WTC11 (cell line): ENCODE measurements around the gene STX8. TPM values are rescaled to one million over a fixed set of nuclear protein-coding genes. Genes with fewer than 3 reads are reported as not detected.

Experiments used
- ATAC-seq: fragments of 200-7000 bp; cut with Tn5 transposase; 2 replicates; pipeline ENCODE4 v1.10.0; 2021; ENCODE audit warnings: mild to moderate bottlenecking, moderate library complexity
- CTCF ChIA-PET: fragments of 300-600 bp; sonication (Branson Sonifier 250); formaldehyde crosslinking; loops from one replicate; lab custom pipeline; 2021; ENCODE audit warnings: antibody characterized with exemption; lab: Charles Lee
- POLR2A ChIA-PET: fragments of 350-600 bp; sonication (Branson Sonifier 250); formaldehyde crosslinking; loops from one replicate; lab custom pipeline; 2021; ENCODE audit warnings: antibody characterized with exemption; lab: Charles Lee
- DNase-seq: peaks from one replicate; pipeline ENCODE4 v3.0.0; 2021; ENCODE audit warnings: low spot score
- H3K27ac Mint-ChIP-seq: 2 replicates; pipeline ENCODE4 v1.8.0; 2021; ENCODE audit warnings: mixed read lengths
- H3K27me3 Mint-ChIP-seq: 2 replicates; pipeline ENCODE4 v1.8.0; 2021; ENCODE audit warnings: low read depth, mild to moderate bottlenecking, moderate library complexity, mixed read lengths
- H3K36me3 Mint-ChIP-seq: 2 replicates; pipeline ENCODE4 v1.8.0; 2021; ENCODE audit warnings: mixed read lengths
- H3K4me1 Mint-ChIP-seq: 2 replicates; pipeline ENCODE4 v1.8.0; 2022; ENCODE audit warnings: mixed read lengths
- H3K4me3 Mint-ChIP-seq: 2 replicates; pipeline ENCODE4 v1.8.0; 2021; ENCODE audit warnings: mild to moderate bottlenecking, moderate library complexity, mixed read lengths
- H3K9me3 Mint-ChIP-seq: 2 replicates; pipeline ENCODE4 v1.8.0; 2021; ENCODE audit warnings: mixed read lengths
- CBFB ChIP-seq: sonication (generic); formaldehyde crosslinking; IDR thresholded peaks from 2 replicates; pipeline ENCODE4 v1.8.1; 2022; ENCODE audit warnings: mild to moderate bottlenecking, low read depth, missing genetic modification reagents
- E2F5 ChIP-seq: sonication (generic); formaldehyde crosslinking; IDR thresholded peaks from 2 replicates; pipeline ENCODE4 v1.8.1; 2022; ENCODE audit warnings: mild to moderate bottlenecking, moderate library complexity, missing genetic modification reagents
- ELF4 ChIP-seq: sonication (generic); formaldehyde crosslinking; IDR thresholded peaks from 2 replicates; pipeline ENCODE4 v1.8.1; 2022; ENCODE audit warnings: low read depth, mild to moderate bottlenecking, moderate library complexity, missing genetic modification reagents
- EMX1 ChIP-seq: fragments of 250-450 bp; sonication (Bioruptor Pico); IDR thresholded peaks from 2 replicates; pipeline ENCODE4 v1.8.0; 2021; ENCODE audit warnings: mild to moderate bottlenecking
- ERG ChIP-seq: fragments of 250-450 bp; sonication (Bioruptor Pico); IDR thresholded peaks from 2 replicates; pipeline ENCODE4 v1.8.0; 2021; ENCODE audit warnings: mild to moderate bottlenecking
- ETV6 ChIP-seq: sonication (generic); formaldehyde crosslinking; IDR thresholded peaks from 2 replicates; pipeline ENCODE4 v1.8.1; 2022; ENCODE audit warnings: mild to moderate bottlenecking, missing genetic modification reagents
- FOXK1 ChIP-seq: sonication (generic); formaldehyde crosslinking; IDR thresholded peaks from 2 replicates; pipeline ENCODE4 v1.8.0; 2022; ENCODE audit warnings: mild to moderate bottlenecking, moderate library complexity, missing genetic modification reagents
- GTF2I ChIP-seq: fragments of 250-450 bp; sonication (Bioruptor Pico); conservative IDR thresholded peaks from 2 replicates; pipeline ENCODE4 v1.4.0; 2021; ENCODE audit warnings: mild to moderate bottlenecking
- IRF2 ChIP-seq: sonication (generic); formaldehyde crosslinking; IDR thresholded peaks from 2 replicates; pipeline ENCODE4 v1.8.0; 2022; ENCODE audit warnings: low read depth, missing genetic modification reagents, borderline replicate concordance
- JUN ChIP-seq: sonication (generic); formaldehyde crosslinking; IDR thresholded peaks from 2 replicates; pipeline ENCODE4 v1.8.0; 2023; ENCODE audit warnings: mild to moderate bottlenecking, missing genetic modification reagents
- NFATC4 ChIP-seq: fragments of 250-450 bp; sonication (Bioruptor Pico); IDR thresholded peaks from 2 replicates; pipeline ENCODE4 v1.9.0; 2021; ENCODE audit warnings: mild to moderate bottlenecking
- NFE2L1 ChIP-seq: sonication (generic); formaldehyde crosslinking; IDR thresholded peaks from 2 replicates; pipeline ENCODE4 v1.8.1; 2023; ENCODE audit warnings: missing genetic modification reagents
- NFYB ChIP-seq: sonication (generic); formaldehyde crosslinking; conservative IDR thresholded peaks from 2 replicates; pipeline ENCODE4 v1.8.0; 2022; ENCODE audit warnings: low read depth, missing genetic modification reagents
- NR1H2 ChIP-seq: sonication (generic); formaldehyde crosslinking; IDR thresholded peaks from 2 replicates; pipeline ENCODE4 v1.9.0; 2021; ENCODE audit warnings: mild to moderate bottlenecking, moderate library complexity, missing genetic modification reagents
- PRDM15 ChIP-seq: sonication (generic); formaldehyde crosslinking; IDR thresholded peaks from 2 replicates; pipeline ENCODE4 v1.8.0; 2022; ENCODE audit warnings: missing genetic modification reagents
- TCF7 ChIP-seq: sonication (generic); formaldehyde crosslinking; IDR thresholded peaks from 2 replicates; pipeline ENCODE4 v1.8.0; 2022; ENCODE audit warnings: mild to moderate bottlenecking, low read depth, missing genetic modification reagents, moderate library complexity
- TEAD4 ChIP-seq: sonication (generic); formaldehyde crosslinking; IDR thresholded peaks from 2 replicates; pipeline ENCODE4 v1.8.0; 2022; ENCODE audit warnings: mild to moderate bottlenecking, missing genetic modification reagents
- ZMAT4 ChIP-seq: fragments of 250-450 bp; sonication (Bioruptor Pico); IDR thresholded peaks from 2 replicates; pipeline ENCODE4 v1.9.0; 2021; ENCODE audit warnings: mild to moderate bottlenecking
- ZNF512 ChIP-seq: sonication (generic); formaldehyde crosslinking; IDR thresholded peaks from 2 replicates; pipeline ENCODE4 v1.8.1; 2022; ENCODE audit warnings: missing genetic modification reagents, borderline replicate concordance
- ZNF671 ChIP-seq: fragments of 250-450 bp; sonication (Bioruptor Pico); IDR thresholded peaks from 2 replicates; pipeline ENCODE4 v1.8.0; 2021; ENCODE audit warnings: mild to moderate bottlenecking
- total RNA-seq: library from RNA; stranded (reverse); gene quantifications from 3 replicates; pipeline ENCODE4 v1.2.3, GENCODE V29; 2021
- TF ChIP-seq, protein P1 (sequence below): sonication (generic); formaldehyde crosslinking; IDR thresholded peaks from 2 replicates; pipeline ENCODE4 v1.8.0; 2023; ENCODE audit warnings: missing genetic modification reagents, mild to moderate bottlenecking, borderline replicate concordance
- TF ChIP-seq, protein P2 (sequence below): sonication (generic); formaldehyde crosslinking; IDR thresholded peaks from 2 replicates; pipeline ENCODE4 v1.8.0; 2022; ENCODE audit warnings: mild to moderate bottlenecking, missing genetic modification reagents

STX8 gene
- total RNA-seq, 1 experiment from 2014 or later, result 39.9 TPM

DNA sequence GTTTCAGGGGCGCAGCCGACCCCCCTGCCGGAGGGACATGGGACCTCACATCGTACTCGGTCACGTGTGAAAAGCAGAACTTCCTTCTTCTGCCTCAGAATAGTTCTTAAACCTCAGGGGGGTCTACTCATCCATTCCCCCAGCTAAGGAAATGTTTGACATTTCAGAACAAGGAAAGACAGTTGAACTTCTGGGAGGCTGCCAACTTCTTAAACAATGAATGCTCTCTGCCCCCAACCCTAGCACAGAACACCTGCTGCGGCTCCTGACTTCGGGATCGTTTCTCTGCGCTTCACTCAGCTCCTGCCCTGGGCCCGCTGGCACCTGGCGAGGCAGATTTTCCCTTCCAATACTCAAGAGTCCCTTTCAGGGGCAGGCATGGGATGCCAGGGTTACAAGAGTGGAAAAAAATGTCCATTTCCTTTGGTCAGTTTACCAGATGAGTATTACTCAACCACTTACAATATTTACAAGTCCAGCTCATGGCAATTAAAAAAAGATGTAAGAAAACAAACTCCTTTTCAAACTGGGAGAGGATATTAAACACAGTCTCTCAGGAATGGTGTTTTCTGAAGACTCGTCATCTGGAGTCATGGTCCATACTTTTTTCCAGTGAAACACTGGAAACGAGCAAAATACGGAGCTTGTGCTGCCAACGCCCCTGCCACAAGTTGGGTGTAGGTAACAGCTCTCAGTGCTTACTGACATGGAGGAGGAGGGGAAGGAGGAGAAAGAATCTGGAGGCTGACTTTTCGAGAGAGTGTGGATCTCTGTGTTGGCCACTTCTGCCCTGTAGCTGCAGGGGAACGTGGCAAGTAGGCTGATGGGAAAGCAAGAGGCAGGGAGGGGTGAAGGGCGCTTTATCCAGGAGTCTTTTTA is 318.6 kb downstream of the STX8 start:
- TF ChIP-seq CBFB (no peak), NFYB (CRISPR knock-in tag) (no peak), NR1H2 (no peak), GTF2I (CRISPR knock-in tag) (no peak), JUN (CRISPR knock-in tag) (no peak), ETV6 (no peak), ZNF671 (no peak), NFATC4 (no peak), ERG (no peak), ELF4 (CRISPR knock-in tag) (no peak), E2F5 (CRISPR knock-in tag) (no peak)
- TF ChIP-seq, protein P1, sequence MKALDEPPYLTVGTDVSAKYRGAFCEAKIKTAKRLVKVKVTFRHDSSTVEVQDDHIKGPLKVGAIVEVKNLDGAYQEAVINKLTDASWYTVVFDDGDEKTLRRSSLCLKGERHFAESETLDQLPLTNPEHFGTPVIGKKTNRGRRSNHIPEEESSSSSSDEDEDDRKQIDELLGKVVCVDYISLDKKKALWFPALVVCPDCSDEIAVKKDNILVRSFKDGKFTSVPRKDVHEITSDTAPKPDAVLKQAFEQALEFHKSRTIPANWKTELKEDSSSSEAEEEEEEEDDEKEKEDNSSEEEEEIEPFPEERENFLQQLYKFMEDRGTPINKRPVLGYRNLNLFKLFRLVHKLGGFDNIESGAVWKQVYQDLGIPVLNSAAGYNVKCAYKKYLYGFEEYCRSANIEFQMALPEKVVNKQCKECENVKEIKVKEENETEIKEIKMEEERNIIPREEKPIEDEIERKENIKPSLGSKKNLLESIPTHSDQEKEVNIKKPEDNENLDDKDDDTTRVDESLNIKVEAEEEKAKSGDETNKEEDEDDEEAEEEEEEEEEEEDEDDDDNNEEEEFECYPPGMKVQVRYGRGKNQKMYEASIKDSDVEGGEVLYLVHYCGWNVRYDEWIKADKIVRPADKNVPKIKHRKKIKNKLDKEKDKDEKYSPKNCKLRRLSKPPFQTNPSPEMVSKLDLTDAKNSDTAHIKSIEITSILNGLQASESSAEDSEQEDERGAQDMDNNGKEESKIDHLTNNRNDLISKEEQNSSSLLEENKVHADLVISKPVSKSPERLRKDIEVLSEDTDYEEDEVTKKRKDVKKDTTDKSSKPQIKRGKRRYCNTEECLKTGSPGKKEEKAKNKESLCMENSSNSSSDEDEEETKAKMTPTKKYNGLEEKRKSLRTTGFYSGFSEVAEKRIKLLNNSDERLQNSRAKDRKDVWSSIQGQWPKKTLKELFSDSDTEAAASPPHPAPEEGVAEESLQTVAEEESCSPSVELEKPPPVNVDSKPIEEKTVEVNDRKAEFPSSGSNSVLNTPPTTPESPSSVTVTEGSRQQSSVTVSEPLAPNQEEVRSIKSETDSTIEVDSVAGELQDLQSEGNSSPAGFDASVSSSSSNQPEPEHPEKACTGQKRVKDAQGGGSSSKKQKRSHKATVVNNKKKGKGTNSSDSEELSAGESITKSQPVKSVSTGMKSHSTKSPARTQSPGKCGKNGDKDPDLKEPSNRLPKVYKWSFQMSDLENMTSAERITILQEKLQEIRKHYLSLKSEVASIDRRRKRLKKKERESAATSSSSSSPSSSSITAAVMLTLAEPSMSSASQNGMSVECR (CRISPR knock-in tag), result no peak
- Mint-ChIP-seq H3K27me3 (no peaks in the 10 kb centered on the region), H3K36me3 (no peaks in the 10 kb centered on the region), H3K4me1 (peaks cover 38% of the 10 kb centered on the region), H3K4me3 (no peak overlapping the region), H3K9me3 (no peaks in the 10 kb centered on the region), H3K27ac (peak overlapping the region; percentile 94; the same call in 1 of the 2 replicates)
- POLR2A ChIA-PET, result no interaction called here
- DNase-seq (no peak), ATAC-seq (no peak)
- CTCF ChIA-PET, result interaction anchor here (0.8 to 1.6 kb wide), 5 partner anchors 31 to 259 kb away, joined by 3 read pairs; no protein-coding TSS in a partner anchor

DNA sequence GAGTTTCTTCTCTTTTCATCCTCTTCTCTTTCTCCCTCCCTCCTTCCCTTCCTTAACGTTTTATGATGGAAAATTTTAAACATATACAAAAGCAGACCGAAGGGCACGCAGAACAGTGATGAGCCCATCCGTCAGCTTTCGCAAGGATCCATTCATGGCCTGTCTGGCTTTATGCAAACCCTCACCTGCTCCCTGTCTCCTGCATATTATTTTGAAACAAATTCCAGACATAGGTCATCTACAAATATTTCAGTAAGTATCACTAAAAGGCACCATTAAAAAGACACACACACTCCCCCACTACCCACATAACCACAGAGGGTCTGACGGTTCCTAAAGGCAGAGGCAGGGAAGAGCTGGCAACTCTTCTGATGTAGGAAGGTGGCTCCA is 319.3 kb downstream of the STX8 start:
- CTCF ChIA-PET, result interaction anchor here (0.8 to 1.6 kb wide), 5 partner anchors 30 to 266 kb away, joined by 3 read pairs; no protein-coding TSS in a partner anchor
- H3K4me3 Mint-ChIP-seq, result no peak overlapping the region
- POLR2A ChIA-PET, result no interaction called here
- TF ChIP-seq PRDM15 (CRISPR knock-in tag) (no peak), NFYB (CRISPR knock-in tag) (no peak), ZNF512 (CRISPR knock-in tag) (no peak), NFATC4 (no peak), FOXK1 (no peak), CBFB (no peak), EMX1 (no peak), TEAD4 (CRISPR knock-in tag) (no peak), NFE2L1 (CRISPR knock-in tag) (no peak), IRF2 (CRISPR knock-in tag) (no peak), ZMAT4 (no peak), TCF7 (CRISPR knock-in tag) (no peak)
- TF ChIP-seq, protein P2, sequence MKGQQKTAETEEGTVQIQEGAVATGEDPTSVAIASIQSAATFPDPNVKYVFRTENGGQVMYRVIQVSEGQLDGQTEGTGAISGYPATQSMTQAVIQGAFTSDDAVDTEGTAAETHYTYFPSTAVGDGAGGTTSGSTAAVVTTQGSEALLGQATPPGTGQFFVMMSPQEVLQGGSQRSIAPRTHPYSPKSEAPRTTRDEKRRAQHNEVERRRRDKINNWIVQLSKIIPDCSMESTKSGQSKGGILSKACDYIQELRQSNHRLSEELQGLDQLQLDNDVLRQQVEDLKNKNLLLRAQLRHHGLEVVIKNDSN (CRISPR knock-in tag), result no peak

More for the DNA sequence above, 319.3 kb downstream of the STX8 start:
- Mint-ChIP-seq H3K27me3 (no peaks in the 10 kb centered on the region), H3K9me3 (no peaks in the 10 kb centered on the region), H3K27ac (no peak overlapping the region), H3K36me3 (no peaks in the 10 kb centered on the region), H3K4me1 (peaks cover 38% of the 10 kb centered on the region)
- DNase-seq (no peak), ATAC-seq (no peak)
